Measurements from ENCODE around the gene CUL3.
"Not testable (repeated sequence)": the region's sequence is repeated elsewhere in the genome, so short reads cannot be mapped to it uniquely, and the experiment has no call there.

Gene CUL3

DNA sequence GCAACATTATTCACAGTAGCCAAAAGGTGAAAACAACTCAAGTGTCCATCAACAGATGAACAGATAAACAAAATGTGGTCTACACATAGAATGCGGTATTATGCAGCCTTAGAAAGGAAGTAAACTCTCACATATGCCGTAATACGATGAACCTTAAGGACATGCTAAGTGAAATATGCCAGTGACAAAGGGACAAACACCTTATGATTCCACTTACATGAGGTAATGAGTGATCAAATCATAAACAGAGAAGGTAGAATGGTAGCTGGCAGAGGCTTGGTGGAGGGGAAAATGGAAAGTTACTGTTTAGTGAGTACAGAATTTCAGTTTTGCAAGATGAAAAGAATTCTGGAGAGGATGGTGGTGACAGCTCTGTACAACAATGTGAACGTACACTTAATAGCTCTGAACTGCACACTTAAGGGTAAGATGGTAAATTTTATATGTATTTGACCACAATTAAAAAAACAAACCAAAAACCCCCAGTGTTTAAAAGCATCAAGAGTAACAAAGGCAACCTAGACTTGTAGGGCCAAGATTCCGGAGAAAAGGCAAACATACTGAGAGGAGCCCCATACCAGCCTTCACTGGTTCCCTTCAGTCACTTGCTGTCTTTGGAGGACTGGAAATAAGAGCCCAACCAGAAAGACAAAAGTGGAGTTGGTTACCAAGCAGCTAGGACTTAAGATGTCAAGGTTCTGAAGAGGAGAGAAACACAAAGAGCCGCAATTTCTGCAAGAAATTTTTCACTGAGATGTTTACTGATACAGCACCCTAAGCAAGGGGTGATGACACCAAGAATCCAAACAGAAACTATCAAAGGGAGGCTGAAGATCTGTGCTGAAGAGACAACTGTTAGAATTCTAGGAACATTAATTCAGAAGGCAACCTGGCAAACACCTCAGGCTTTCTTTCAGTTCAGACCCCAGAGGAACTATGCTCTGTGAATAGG, 61.3 kb downstream of the CUL3 start:
- DNase-seq (ENCODE audit: insufficient read length, low spot score) = no peak
- no peak for TF ChIP-seq TAF1 (IDR thresholded peaks at IDR 0.05; ENCODE audit: low read depth, low read length)
- peak; percentile 93 for FAIRE-seq

GRCh38 chr2:224522483-224522882, 62.7 kb downstream of the CUL3 start:
- DNase-seq (ENCODE audit: insufficient read length, low spot score); FAIRE-seq: not testable (repeated sequence)

GRCh38 chr2:224520064-224520463, 65.1 kb downstream of the CUL3 start:
- DNase-seq (ENCODE audit: insufficient read length, low spot score) (peak; percentile 5), FAIRE-seq (peak; percentile 91)
- TF ChIP-seq PAX5 (IDR thresholded peaks at IDR 0.05; ENCODE audit: insufficient read depth, low read length, severe bottlenecking) = peak; percentile 5
- peak; percentile 34; the same call in 1 of the 2 replicates for TF ChIP-seq SPI1 (IDR thresholded peaks at IDR 0.05; ENCODE audit: low read depth, low read length)
- peak; percentile 20; the same call in 1 of the 2 replicates for TF ChIP-seq POLR2A (IDR thresholded peaks at IDR 0.05; ENCODE audit: low read depth, low read length)
- no peak for TF ChIP-seq TAF1 (IDR thresholded peaks at IDR 0.05; ENCODE audit: low read depth, low read length)
- peak; percentile 40; the same call in 1 of the 2 replicates for TF ChIP-seq POU2F2 (IDR thresholded peaks at IDR 0.05; ENCODE audit: low read depth, low read length)
- TF ChIP-seq POLR2AphosphoS5 (IDR thresholded peaks at IDR 0.05; ENCODE audit: low read depth, low read length) = 0 out of 2 replicates have a peak, but pooled peaks have one; percentile 34

DNA sequence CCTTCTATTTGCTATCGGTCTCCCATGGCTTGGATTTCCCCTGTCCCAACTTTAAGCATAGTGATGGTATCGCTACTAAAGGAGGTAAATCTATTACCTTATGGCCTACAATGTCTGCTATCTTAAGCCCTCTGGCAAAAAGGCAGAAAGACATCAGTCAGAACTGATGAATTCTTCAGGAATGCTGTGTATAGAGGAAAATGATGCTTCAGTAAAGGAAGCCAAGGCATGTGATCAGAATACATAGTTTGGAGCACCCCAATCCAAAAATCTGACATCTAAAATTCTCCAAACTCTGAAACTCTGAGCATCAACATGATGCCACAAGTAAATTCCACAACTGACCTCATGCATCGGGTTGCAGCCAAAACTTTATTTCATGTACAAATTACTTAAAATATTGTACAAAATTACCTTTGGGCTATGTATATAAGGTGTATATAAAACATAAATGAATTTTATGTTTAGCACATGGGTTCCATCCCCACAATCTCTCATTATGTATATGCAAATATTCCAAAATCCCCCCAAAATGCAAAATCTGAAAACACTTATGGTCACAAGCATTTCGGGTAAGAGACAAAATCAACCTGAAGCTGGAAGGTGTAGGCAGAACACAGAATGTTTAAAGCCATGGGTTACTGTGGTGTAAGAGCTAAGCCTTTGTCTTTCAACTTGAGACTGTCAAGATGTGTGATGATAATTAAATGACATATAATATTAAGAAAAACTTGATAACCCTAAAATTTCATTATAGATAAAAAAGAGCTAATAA, 66.2 kb downstream of the CUL3 start:
- FAIRE-seq (peak; percentile 35), DNase-seq (ENCODE audit: insufficient read length, low spot score) (no peak)
- TF ChIP-seq POLR2AphosphoS5 (IDR thresholded peaks at IDR 0.05; ENCODE audit: low read depth, low read length) (no peak), PAX5 (IDR thresholded peaks at IDR 0.05; ENCODE audit: insufficient read depth, low read length, severe bottlenecking) (no peak), SPI1 (IDR thresholded peaks at IDR 0.05; ENCODE audit: low read depth, low read length) (no peak), POLR2A (IDR thresholded peaks at IDR 0.05; ENCODE audit: low read depth, low read length) (0 out of 2 replicates have a peak, but pooled peaks have one; percentile 29), TAF1 (IDR thresholded peaks at IDR 0.05; ENCODE audit: low read depth, low read length) (no peak), POU2F2 (IDR thresholded peaks at IDR 0.05; ENCODE audit: low read depth, low read length) (no peak)

DNA sequence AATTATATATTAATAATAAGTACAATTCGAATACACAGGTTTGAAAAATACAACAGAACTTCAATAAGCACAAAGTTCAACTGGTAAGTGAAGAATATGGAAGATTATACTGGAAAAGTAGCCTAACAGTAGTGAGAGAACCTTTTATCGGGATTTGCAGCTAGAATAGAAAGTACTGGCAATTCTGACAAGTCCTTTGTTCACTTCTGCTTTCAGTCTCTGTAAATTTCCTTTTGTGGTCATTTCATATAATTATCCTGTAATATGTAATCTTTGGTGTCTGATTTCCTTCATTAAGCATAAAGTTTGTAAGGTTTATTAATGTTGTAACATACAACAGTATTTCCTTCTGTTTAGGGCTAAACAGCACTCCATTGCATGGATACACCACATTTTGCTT, 67.2 kb downstream of the CUL3 start:
- no peak for DNase-seq (ENCODE audit: insufficient read length, low spot score)
- FAIRE-seq = peak; percentile 66
- TF ChIP-seq POLR2AphosphoS5 (IDR thresholded peaks at IDR 0.05; ENCODE audit: low read depth, low read length) (no peak), SPI1 (IDR thresholded peaks at IDR 0.05; ENCODE audit: low read depth, low read length) (peak; percentile 82), POU2F2 (IDR thresholded peaks at IDR 0.05; ENCODE audit: low read depth, low read length) (no peak), PAX5 (IDR thresholded peaks at IDR 0.05; ENCODE audit: insufficient read depth, low read length, severe bottlenecking) (no peak), POLR2A (IDR thresholded peaks at IDR 0.05; ENCODE audit: low read depth, low read length) (no peak), TAF1 (IDR thresholded peaks at IDR 0.05; ENCODE audit: low read depth, low read length) (no peak)

GRCh38 chr2:224516393-224516792, 68.8 kb downstream of the CUL3 start:
- not testable (repeated sequence) for FAIRE-seq; DNase-seq (ENCODE audit: insufficient read length, low spot score)

- FAIRE-seq (no peak), DNase-seq (ENCODE audit: insufficient read length, low spot score) (no peak)
- TF ChIP-seq SPI1 (IDR thresholded peaks at IDR 0.05; ENCODE audit: low read depth, low read length) (no peak), PAX5 (IDR thresholded peaks at IDR 0.05; ENCODE audit: insufficient read depth, low read length, severe bottlenecking) (no peak), POLR2A (IDR thresholded peaks at IDR 0.05; ENCODE audit: low read depth, low read length) (no peak), POU2F2 (IDR thresholded peaks at IDR 0.05; ENCODE audit: low read depth, low read length) (no peak), POLR2AphosphoS5 (IDR thresholded peaks at IDR 0.05; ENCODE audit: low read depth, low read length) (no peak)
These were observed 71.2 kb downstream of the CUL3 start for GRCh38 chr2:224513991-224514390.

- DNase-seq (ENCODE audit: insufficient read length, low spot score) = no peak
- no peak for TF ChIP-seq PAX5 (IDR thresholded peaks at IDR 0.05; ENCODE audit: insufficient read depth, low read length, severe bottlenecking)
- TF ChIP-seq POLR2AphosphoS5 (IDR thresholded peaks at IDR 0.05; ENCODE audit: low read depth, low read length) = no peak
- TF ChIP-seq SPI1 (IDR thresholded peaks at IDR 0.05; ENCODE audit: low read depth, low read length) = no peak
- TF ChIP-seq POU2F2 (IDR thresholded peaks at IDR 0.05; ENCODE audit: low read depth, low read length) = no peak
- no peak for TF ChIP-seq POLR2A (IDR thresholded peaks at IDR 0.05; ENCODE audit: low read depth, low read length)
- no peak for TF ChIP-seq TAF1 (IDR thresholded peaks at IDR 0.05; ENCODE audit: low read depth, low read length)
- FAIRE-seq = no peak
These were observed 77.4 kb downstream of the CUL3 start for GRCh38 chr2:224507789-224508188.

DNA sequence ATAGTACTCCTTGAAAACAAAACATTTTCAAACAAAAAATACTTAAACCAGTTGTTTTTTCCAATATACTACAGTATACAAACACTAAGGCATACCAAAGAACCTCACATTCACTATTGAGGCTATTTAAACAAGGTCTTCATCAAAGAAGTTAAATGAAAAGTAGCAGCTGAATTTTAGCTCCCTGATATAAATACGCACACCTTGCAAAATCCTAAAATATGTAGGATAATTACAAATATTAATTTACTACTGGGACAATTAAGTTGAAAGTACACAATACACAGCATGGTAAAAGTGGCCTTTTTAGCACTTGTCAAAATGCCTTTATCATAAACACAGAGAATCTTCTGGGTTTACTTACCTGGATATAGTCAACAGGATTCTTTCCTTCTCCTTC, 78.7 kb downstream of the CUL3 start:
- FAIRE-seq (no peak), DNase-seq (ENCODE audit: insufficient read length, low spot score) (no peak)
- TF ChIP-seq POLR2AphosphoS5 (IDR thresholded peaks at IDR 0.05; ENCODE audit: low read depth, low read length) = no peak

DNA sequence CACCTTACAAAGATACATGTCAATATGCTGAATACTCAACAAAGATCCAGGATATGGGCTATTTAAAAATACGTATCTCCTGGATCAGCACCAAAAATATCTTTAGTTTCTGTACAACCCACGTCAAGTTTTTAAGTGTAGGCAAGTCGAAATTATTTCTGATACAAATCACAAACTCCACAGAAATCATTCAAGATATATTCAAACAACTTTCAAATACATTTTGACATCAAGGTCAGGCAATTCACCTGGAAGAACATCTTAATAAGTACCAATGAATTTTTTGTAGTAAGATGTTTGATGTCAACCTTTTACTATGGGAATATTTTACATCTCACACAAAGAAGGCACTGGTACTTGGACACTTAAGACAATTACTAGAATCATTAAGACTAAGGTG, 86.2 kb downstream of the CUL3 start:
- no peak for DNase-seq (ENCODE audit: insufficient read length, low spot score)
- FAIRE-seq = no peak
- TF ChIP-seq PAX5 (IDR thresholded peaks at IDR 0.05; ENCODE audit: insufficient read depth, low read length, severe bottlenecking) = no peak
- no peak for TF ChIP-seq SPI1 (IDR thresholded peaks at IDR 0.05; ENCODE audit: low read depth, low read length)
- no peak for TF ChIP-seq POLR2A (IDR thresholded peaks at IDR 0.05; ENCODE audit: low read depth, low read length)
- TF ChIP-seq TAF1 (IDR thresholded peaks at IDR 0.05; ENCODE audit: low read depth, low read length) = no peak
- TF ChIP-seq POLR2AphosphoS5 (IDR thresholded peaks at IDR 0.05; ENCODE audit: low read depth, low read length) = no peak
- no peak for TF ChIP-seq POU2F2 (IDR thresholded peaks at IDR 0.05; ENCODE audit: low read depth, low read length)

Data from GM12891 (cell line).